ENCODE data around the gene DNMBP. TPM values are rescaled to one million over a fixed set of nuclear protein-coding genes. Genes with fewer than 3 reads are reported as not detected.
A peak's percentile ranks its signal among the peaks of the same experiment; 100 is the strongest.
"Not testable (repeated sequence)": the region's sequence is repeated elsewhere in the genome, so short reads cannot be mapped to it uniquely, and the experiment has no call there.

Gene DNMBP
- total and polyA plus RNA-seq, 12 donors: 5.1 to 8.1 (median 7.1) TPM

- TF ChIP-seq, protein P1, sequence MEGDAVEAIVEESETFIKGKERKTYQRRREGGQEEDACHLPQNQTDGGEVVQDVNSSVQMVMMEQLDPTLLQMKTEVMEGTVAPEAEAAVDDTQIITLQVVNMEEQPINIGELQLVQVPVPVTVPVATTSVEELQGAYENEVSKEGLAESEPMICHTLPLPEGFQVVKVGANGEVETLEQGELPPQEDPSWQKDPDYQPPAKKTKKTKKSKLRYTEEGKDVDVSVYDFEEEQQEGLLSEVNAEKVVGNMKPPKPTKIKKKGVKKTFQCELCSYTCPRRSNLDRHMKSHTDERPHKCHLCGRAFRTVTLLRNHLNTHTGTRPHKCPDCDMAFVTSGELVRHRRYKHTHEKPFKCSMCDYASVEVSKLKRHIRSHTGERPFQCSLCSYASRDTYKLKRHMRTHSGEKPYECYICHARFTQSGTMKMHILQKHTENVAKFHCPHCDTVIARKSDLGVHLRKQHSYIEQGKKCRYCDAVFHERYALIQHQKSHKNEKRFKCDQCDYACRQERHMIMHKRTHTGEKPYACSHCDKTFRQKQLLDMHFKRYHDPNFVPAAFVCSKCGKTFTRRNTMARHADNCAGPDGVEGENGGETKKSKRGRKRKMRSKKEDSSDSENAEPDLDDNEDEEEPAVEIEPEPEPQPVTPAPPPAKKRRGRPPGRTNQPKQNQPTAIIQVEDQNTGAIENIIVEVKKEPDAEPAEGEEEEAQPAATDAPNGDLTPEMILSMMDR (IDR thresholded peaks at IDR 0.05): no peak
- no peaks in the 10 kb centered on the region for H3K27me3 ChIP-seq
- H3K36me3 ChIP-seq: peaks cover 0 to 56% (median 27%) of the 10 kb centered on the region in 9 donors
- no peaks in the 10 kb centered on the region for H3K9me3 ChIP-seq
- WGBS, 2 donors: 68 to 73% methylated on average over 3 of the region's 3 CpGs
- ATAC-seq (no peak), DNase-seq (no peak)
- no peak overlapping the region for H3K27ac ChIP-seq
- intact Hi-C loops (cut with DNase I): no loop called here
- no peak overlapping the region for H3K4me3 ChIP-seq
- peaks cover 0 to 26% (median 15%) of the 10 kb centered on the region in 9 donors for H3K4me1 ChIP-seq
Measured at GRCh38 chr10:99908512-99908911, 101.2 kb downstream of the DNMBP start.

- peak in 4 of 8 donors; percentile 56 to 85 (median 68) for ATAC-seq
Measured at GRCh38 chr10:99906470-99906869, 103.3 kb downstream of the DNMBP start.

DNA sequence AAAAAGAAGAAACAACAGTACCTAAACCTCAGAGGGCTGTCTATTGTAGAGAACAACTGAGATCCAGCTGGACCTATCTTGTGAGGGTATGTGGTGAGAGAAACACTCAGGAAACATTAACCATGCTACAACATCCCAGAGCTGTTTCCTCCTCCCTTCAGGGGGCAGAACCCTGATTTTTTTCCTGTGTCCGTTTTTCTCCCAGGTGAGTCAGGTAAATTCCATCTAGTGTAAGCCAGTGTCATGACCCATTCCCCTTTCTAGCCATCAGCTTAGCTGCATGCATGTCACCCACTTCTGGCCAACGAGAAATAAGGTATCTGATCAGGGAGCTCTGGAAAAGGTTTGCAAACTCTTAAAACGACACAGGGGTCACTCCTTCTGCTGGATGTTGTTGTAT lies 103.8 kb downstream of the DNMBP start:
- H3K27ac ChIP-seq: no peak overlapping the region

More at GRCh38 chr10:99906470-99906869, 103.3 kb downstream of the DNMBP start:
- 74 to 83% methylated on average over 9 of the region's 9 CpGs for WGBS, 2 donors
- intact Hi-C loops (cut with DNase I): no loop called here
- H3K36me3 ChIP-seq: peaks cover 0 to 73% (median 27%) of the 10 kb centered on the region in 9 donors
- no peaks in the 10 kb centered on the region for H3K27me3 ChIP-seq
- H3K4me1 ChIP-seq: peaks cover 0 to 6% (median 0%) of the 10 kb centered on the region in 9 donors
- DNase-seq: no peak
- no peak overlapping the region for H3K27ac ChIP-seq
- no peaks in the 10 kb centered on the region for H3K9me3 ChIP-seq
- no peak overlapping the region for H3K4me3 ChIP-seq
- TF ChIP-seq, protein P1 (IDR thresholded peaks at IDR 0.05): peak in 2 of 9 donors; percentile 19

DNA sequence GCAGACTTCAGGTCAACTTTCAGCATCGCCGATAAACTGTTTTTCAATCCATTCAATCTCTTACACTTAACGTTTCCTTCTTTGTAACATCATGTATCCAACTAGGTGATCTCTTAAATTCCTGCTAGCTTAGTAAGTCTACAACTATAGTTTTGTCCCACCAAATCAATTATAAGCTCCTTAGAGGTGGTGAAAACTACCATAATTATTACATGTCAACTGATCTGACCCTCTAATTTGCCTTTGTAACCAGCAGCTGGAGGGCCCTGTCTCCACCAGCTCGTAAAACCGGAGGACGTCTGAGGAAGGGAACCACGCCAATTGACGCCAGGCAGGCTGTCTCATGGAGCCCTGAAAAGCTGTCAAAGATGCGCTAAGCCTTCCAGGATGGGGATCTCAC lies 113.9 kb downstream of the DNMBP start:
- H3K4me1 ChIP-seq: no peaks in the 10 kb centered on the region
- intact Hi-C loops (cut with DNase I): no loop called here
- H3K27ac ChIP-seq: no peak overlapping the region
- peaks cover 0 to 84% (median 52%) of the 10 kb centered on the region in 9 donors for H3K36me3 ChIP-seq
- WGBS, 2 donors: 92% methylated on average over 9 of the region's 9 CpGs
- DNase-seq (no peak), ATAC-seq (no peak)
- H3K4me3 ChIP-seq: no peak overlapping the region
- TF ChIP-seq, protein P1 (IDR thresholded peaks at IDR 0.05): no peak
- no peaks in the 10 kb centered on the region for H3K27me3 ChIP-seq
- no peaks in the 10 kb centered on the region for H3K9me3 ChIP-seq

More for the DNA sequence above, 103.8 kb downstream of the DNMBP start:
- WGBS, 2 donors: 82 to 90% methylated on average over 3 of the region's 3 CpGs
- no peak for DNase-seq
- Histone ChIP-seq H3K4me3 (no peak overlapping the region), H3K36me3 (peaks cover 0 to 78% (median 27%) of the 10 kb centered on the region in 9 donors), H3K27me3 (no peaks in the 10 kb centered on the region), H3K9me3 (no peaks in the 10 kb centered on the region), H3K4me1 (peaks cover 0 to 6% (median 0%) of the 10 kb centered on the region in 9 donors)
- intact Hi-C loops (cut with DNase I): no loop called here
- no peak for ATAC-seq
- TF ChIP-seq, protein P1 (IDR thresholded peaks at IDR 0.05): no peak

GRCh38 chr10:99895066-99895465 lies 114.7 kb downstream of the DNMBP start:
- H3K9me3 ChIP-seq; H3K27me3 ChIP-seq; DNase-seq; intact Hi-C loops (cut with DNase I); H3K27ac ChIP-seq; H3K4me3 ChIP-seq; H3K4me1 ChIP-seq; ATAC-seq: not testable (repeated sequence)
- H3K36me3 ChIP-seq: peaks cover 0 to 84% (median 52%) of the 10 kb centered on the region in 9 donors
- 93 to 96% methylated on average over 9 of the region's 9 CpGs for WGBS, 2 donors
